K562 (cell line): ENCODE results near the gene SLC16A5. TPM values are rescaled to one million over a fixed set of nuclear protein-coding genes. Genes with fewer than 3 reads are reported as not detected.

Experiments used
- ATAC-seq: fragments of 200-7000 bp; cut with Tn5 transposase; 3 replicates; pipeline ENCODE4 v1.9.1; 2020; ENCODE audit warnings: moderate library complexity
- BruUV-seq: library from RNA; stranded (reverse); fragments of 400-500 nt; replicated peaks from 2 replicates; lab custom pipeline; 2021; lab: Mats Ljungman, UMichigan
- CTCF ChIA-PET: fragments of 300-600 bp; formaldehyde crosslinking; extraction: SDS; loops from one replicate; lab custom pipeline; 2021; ENCODE audit warnings: low intra/inter-chr PET ratio; lab: Yijun Ruan, JAX
- POLR2A ChIA-PET: fragments of 300-600, 350-650 bp; sonication (Branson Sonifier 250); formaldehyde crosslinking; extraction: SDS; loops from one replicate; lab custom pipeline; 2021; ENCODE audit warnings: antibody characterized with exemption, inconsistent platforms; lab: Yijun Ruan, JAX
- DNase-seq, 4 experiments: peaks; one replicate each; pipeline versions ENCODE4 v3.0.0 to v3.0.0-alpha.2; 2011 to 2018; ENCODE audit warnings: low spot score in 3 of 4, mixed read lengths in 3 of 4; ENCODE audit errors: extremely low read depth in 1 of 4
- FAIRE-seq: peaks from 2 replicates; lab custom pipeline; 2011; peaks lifted over from hg19 to GRCh38; lab: Jason Lieb, UNC
- H2AFZ ChIP-seq: 2 replicates; pipeline ENCODE4 v1.6.0; 2011; ENCODE audit warnings: low read depth, low read length, control low read depth, inconsistent platforms
- H3K27ac ChIP-seq: fragments of 200-600 bp; 3 replicates; pipeline ENCODE4 v1.8.0; 2011; ENCODE audit warnings: low read depth, mild to moderate bottlenecking, control low read depth, inconsistent platforms, low read length, moderate library complexity, mixed read lengths; ENCODE audit errors: extremely low read depth
- H3K27me3 ChIP-seq, 2 experiments: fragments of 300-600 bp in 1 of 2; 2 replicates in 1 of 2; 3 replicates in 1 of 2; pipeline versions ENCODE4 v1.6.0 to v1.8.0; 2011; ENCODE audit warnings: inconsistent platforms in 2 of 2, low read length in 2 of 2, mild to moderate bottlenecking in 1 of 2, mixed read lengths in 1 of 2, moderate library complexity in 1 of 2; ENCODE audit not compliant: control insufficient read depth in 2 of 2, insufficient read depth in 2 of 2
- H3K36me3 ChIP-seq: fragments of 300-600 bp; 3 replicates; pipeline ENCODE4 v1.8.0; 2011; ENCODE audit warnings: mild to moderate bottlenecking, low read length, inconsistent platforms; ENCODE audit not compliant: control insufficient read depth, insufficient read depth
- H3K4me1 ChIP-seq, 2 experiments: fragments of 200-600 bp in 1 of 2; replicated peaks in 1 of 2; 2 replicates in 1 of 2; 3 replicates in 1 of 2; pipeline versions ENCODE4 v1.5.1 to v1.8.0; 2011; ENCODE audit warnings: inconsistent platforms in 2 of 2, low read length in 2 of 2, mild to moderate bottlenecking in 1 of 2, mixed read lengths in 1 of 2, moderate library complexity in 1 of 2; ENCODE audit not compliant: control insufficient read depth in 2 of 2, insufficient read depth in 2 of 2
- H3K4me2 ChIP-seq: 2 replicates; pipeline ENCODE4 v1.6.1; 2011; ENCODE audit warnings: low read length, control low read depth, inconsistent platforms, mixed read lengths; ENCODE audit not compliant: insufficient read depth
- H3K4me3 ChIP-seq: fragments of 200-600 bp; sonication (generic), shearing (Covaris generic); 2 replicates; pipeline ENCODE4 v1.5.1; 2016; ENCODE audit warnings: control low read depth, inconsistent platforms
- H3K79me2 ChIP-seq: fragments of 200-600 bp; 3 replicates; pipeline ENCODE4 v1.8.0; 2011; ENCODE audit warnings: low read length, inconsistent platforms; ENCODE audit not compliant: control insufficient read depth, insufficient read depth
- H3K9ac ChIP-seq, 2 experiments: 2 replicates each; pipeline versions ENCODE4 v1.6.0 to v1.6.1; 2011; ENCODE audit warnings: low read depth in 2 of 2, low read length in 2 of 2, control low read depth in 1 of 2, inconsistent platforms in 1 of 2, mild to moderate bottlenecking in 1 of 2, mixed read lengths in 1 of 2; ENCODE audit not compliant: insufficient read depth in 1 of 2
- H3K9me1 ChIP-seq: one replicate; pipeline ENCODE4 v1.6.0; 2011; ENCODE audit warnings: inconsistent platforms, mild to moderate bottlenecking, low read length, moderate library complexity; ENCODE audit not compliant: control insufficient read depth, insufficient read depth
- H3K9me3 ChIP-seq: replicated peaks from 2 replicates; pipeline ENCODE4 v1.5.1; 2011; ENCODE audit warnings: low read depth, low read length, inconsistent platforms; ENCODE audit not compliant: control insufficient read depth, insufficient read depth
- H4K20me1 ChIP-seq: replicated peaks from 2 replicates; pipeline ENCODE4 v1.6.1; 2011; ENCODE audit warnings: low read length, inconsistent platforms, mixed read lengths; ENCODE audit not compliant: control insufficient read depth, insufficient read depth
- BRCA1 ChIP-seq, 2 experiments: fragments of 450-650 bp in 1 of 2; sonication (generic) in 1 of 2; formaldehyde crosslinking in 1 of 2; IDR thresholded peaks; 2 replicates each; pipeline versions ENCODE4 v1.5.0 to v1.6.1; 2017 to 2020; ENCODE audit warnings: mild to moderate bottlenecking in 1 of 2, missing genetic modification reagents in 1 of 2
- COPS2 ChIP-seq: fragments of 450-650 bp; conservative IDR thresholded peaks from 2 replicates; pipeline ENCODE4 v1.6.1; 2016; ENCODE audit warnings: mild to moderate bottlenecking, moderate library complexity
- DIDO1 ChIP-seq: fragments of 450-650 bp; IDR thresholded peaks from 2 replicates; pipeline ENCODE4 v1.6.1; 2016; ENCODE audit warnings: low read depth, missing biosample characterization, missing genetic modification characterization
- EWSR1 ChIP-seq: fragments of 450-650 bp; IDR thresholded peaks from 2 replicates; pipeline ENCODE4 v1.6.1; 2018; ENCODE audit warnings: borderline replicate concordance, mild to moderate bottlenecking, low read depth, moderate library complexity; ENCODE audit not compliant: partially characterized antibody
- GABPA ChIP-seq: fragments of 200-800 bp; sonication (Bioruptor generic); conservative IDR thresholded peaks from 2 replicates; pipeline ENCODE4 v1.6.1; 2016; ENCODE audit warnings: low read depth, missing genetic modification characterization, missing compliant biosample characterization
- GABPB2 ChIP-seq: fragments of 250-450 bp; sonication (Bioruptor Pico); conservative IDR thresholded peaks from 2 replicates; pipeline ENCODE4 v1.5.1; 2021; ENCODE audit warnings: mild to moderate bottlenecking
- GATAD2A ChIP-seq: fragments of 450-650 bp; IDR thresholded peaks from 2 replicates; pipeline ENCODE4 v1.6.1; 2017
- HNRNPK ChIP-seq: fragments of 200-400 bp; formaldehyde crosslinking; IDR thresholded peaks from one replicate; pipeline ENCODE4 v1.6.1; 2018; ENCODE audit warnings: mild to moderate bottlenecking, low read depth, low read length; ENCODE audit not compliant: poor library complexity, severe bottlenecking
- KAT7 ChIP-seq: sonication (generic); formaldehyde crosslinking; IDR thresholded peaks from 2 replicates; pipeline ENCODE4 v1.8.0; 2022; ENCODE audit warnings: missing genetic modification reagents, mild to moderate bottlenecking, borderline replicate concordance
- MAFG ChIP-seq: fragments of 450-650 bp; conservative IDR thresholded peaks from 2 replicates; pipeline ENCODE4 v1.6.1; 2016; ENCODE audit warnings: missing genetic modification characterization, missing compliant biosample characterization
- NFE2L1 ChIP-seq: fragments of 450-650 bp; IDR thresholded peaks from 2 replicates; pipeline ENCODE4 v1.6.1; 2016; ENCODE audit warnings: missing genetic modification characterization, low read depth, mild to moderate bottlenecking, missing compliant biosample characterization, moderate library complexity, borderline replicate concordance
- NUFIP1 ChIP-seq: fragments of 450-650 bp; IDR thresholded peaks from 2 replicates; pipeline ENCODE4 v1.6.1; 2018; ENCODE audit not compliant: partially characterized antibody
- POLR2G ChIP-seq: fragments of 200-400 bp; formaldehyde crosslinking; IDR thresholded peaks from 2 replicates; pipeline ENCODE4 v1.6.1; 2017; ENCODE audit warnings: low read depth, mild to moderate bottlenecking, antibody characterized with exemption, low read length, moderate library complexity
- WGBS: fragments of 100-300 bp; shearing (Covaris generic); methylation state at CpG from one replicate; pipeline ENCODE4 v1.1.6; 2016; ENCODE audit warnings: low coverage, mixed read lengths; ENCODE audit not compliant: insufficient coverage; ENCODE audit errors: missing lambda C conversion rate; 5-methylcytosine and 5-hydroxymethylcytosine counted together
- in situ Hi-C: fragments of 300-500 bp; cut with MboI; formaldehyde crosslinking; loops from 4 replicates; pipeline ENCODE4 v1.15.0; 2018; ENCODE audit warnings: inconsistent platforms, mixed read lengths
- intact Hi-C: fragments of 100-400 bp; cut with micrococcal nuclease; formaldehyde crosslinking; loops from 2 replicates; pipeline ENCODE4 v1.14.2; 2022
- polyA plus RNA-seq, 8 experiments: library from polyadenylated mRNA; depleted of rRNA in 4 of 8; stranded (reverse) in 5 of 8; unstranded in 3 of 8; fragments of >200 nt; fragmentation: Nextera tagmentation in 2 of 8; fragmentation: Illumina TruSeq in 1 of 8; extraction: Ambion mirVana in 2 of 8; extraction: Trizol in 1 of 8; gene quantifications; 2 replicates each; pipeline versions ENCODE4 v1.2.1 to v1.2.3, GENCODE V29; 2011 to 2014; ENCODE audit warnings: inconsistent platforms in 1 of 8, missing spikeins in 1 of 8
- total RNA-seq, 7 experiments: library from RNA; depleted of rRNA in 6 of 7; stranded (reverse); fragments of >200 nt in 6 of 7; fragmentation: Illumina TruSeq in 2 of 7; extraction: Trizol in 2 of 7; gene quantifications; 2 replicates each; pipeline versions ENCODE4 v1.2.1 to v1.2.3, GENCODE V29; 2011 to 2021; ENCODE audit warnings: low replicate concordance in 1 of 7
- TF ChIP-seq, protein P1 (sequence below), 2 experiments: fragments of 250-450 bp in 1 of 2; fragments of 450-650 bp in 1 of 2; sonication (Bioruptor Pico) in 1 of 2; IDR thresholded peaks; 2 replicates each; pipeline versions ENCODE4 v1.6.1 to v1.8.0; 2016 to 2021; ENCODE audit warnings: mild to moderate bottlenecking in 2 of 2, moderate library complexity in 2 of 2, missing compliant biosample characterization in 1 of 2, missing genetic modification characterization in 1 of 2
- TF ChIP-seq, protein P2 (sequence below): fragments of 450-650 bp; formaldehyde crosslinking; IDR thresholded peaks from 2 replicates; pipeline ENCODE4 v1.4.0; 2020; ENCODE audit warnings: mild to moderate bottlenecking, moderate library complexity
- TF ChIP-seq, protein P3 (sequence below): sonication (generic); formaldehyde crosslinking; IDR thresholded peaks from 2 replicates; pipeline ENCODE4 v1.8.1; 2023; ENCODE audit warnings: mild to moderate bottlenecking, missing genetic modification reagents

The SLC16A5 gene
- total and polyA plus RNA-seq, 9 of the 15 experiments (the other 6 are each of a cell fraction or from before 2014, with no cell fraction given): 0.06 to 2.6 (median 0.91) TPM

DNA sequence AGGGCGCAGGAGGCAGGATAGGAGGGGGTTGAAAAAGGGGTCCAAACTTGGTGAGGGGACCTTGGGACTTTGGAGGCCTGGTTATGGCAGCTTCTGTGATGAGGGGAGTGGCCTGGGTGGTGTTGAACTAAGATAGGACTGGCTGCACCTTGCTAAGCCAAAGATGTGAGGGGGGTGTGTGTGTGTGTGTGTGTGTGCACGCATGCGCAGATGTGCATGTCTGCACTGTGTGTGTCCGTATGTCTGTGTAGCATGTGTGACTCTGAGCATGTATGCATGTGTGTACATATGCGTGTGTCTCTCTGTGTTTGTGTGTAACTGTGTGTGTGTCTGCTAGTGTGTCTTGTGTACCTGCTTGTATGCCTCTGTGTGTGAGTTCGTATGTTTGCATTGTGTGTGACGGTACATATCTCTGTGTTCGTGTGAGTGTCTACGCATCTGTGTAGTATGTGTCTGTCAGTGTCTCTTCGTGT lies 4.1 kb downstream of the SLC16A5 start (continued):
- TF ChIP-seq GABPA (tag) (no peak), MAFG (no peak), COPS2 (no peak), EWSR1 (no peak), GATAD2A (no peak), KAT7 (CRISPR knock-in tag) (peak; percentile 8; the same call in 1 of the 2 replicates)
- TF ChIP-seq, protein P1, sequence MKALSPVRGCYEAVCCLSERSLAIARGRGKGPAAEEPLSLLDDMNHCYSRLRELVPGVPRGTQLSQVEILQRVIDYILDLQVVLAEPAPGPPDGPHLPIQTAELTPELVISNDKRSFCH (CRISPR knock-in tag; IDR thresholded peaks at IDR 0.05): no peak
- TF ChIP-seq, protein P1 (tag; IDR thresholded peaks at IDR 0.05): no peak

DNA sequence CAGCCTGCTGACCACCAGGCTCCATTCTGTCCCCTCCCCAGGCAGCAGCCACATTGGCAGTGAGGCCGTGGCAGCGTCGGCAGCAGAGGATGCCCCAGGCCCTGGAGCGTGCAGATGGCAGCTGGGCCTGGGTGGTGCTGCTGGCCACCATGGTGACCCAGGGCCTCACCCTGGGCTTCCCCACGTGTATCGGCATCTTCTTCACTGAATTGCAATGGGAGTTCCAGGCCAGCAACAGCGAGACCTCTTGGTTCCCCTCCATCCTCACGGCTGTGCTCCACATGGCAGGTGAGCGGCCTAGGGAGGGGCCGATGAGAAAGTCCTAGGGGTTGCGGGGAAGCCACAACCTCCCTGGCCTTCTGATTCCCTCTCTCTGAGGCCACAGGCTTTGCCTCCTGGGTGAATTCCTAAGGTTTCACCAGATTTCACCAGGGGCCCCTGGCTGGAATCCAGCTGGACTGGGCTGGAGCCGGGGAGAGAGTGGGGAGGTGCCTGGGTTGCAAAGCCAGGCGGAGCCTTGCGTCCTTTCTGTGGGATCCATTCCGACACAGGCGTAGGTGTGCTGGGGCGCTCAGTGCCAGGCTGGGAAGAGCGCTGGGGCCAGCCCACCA lies 5.9 kb downstream of the SLC16A5 start:
- POLR2A ChIA-PET: interaction anchor here (0.9 to 1.7 kb wide), 3 partner anchors 19 to 61 kb away, joined by 3 to 8 read pairs (median 4); partner anchors contain the start of gene JPT1
- Histone ChIP-seq H3K4me3 (no peak overlapping the region), H3K27ac (no peak overlapping the region; the same call in 2 of the 3 replicates), H3K79me2 (no peaks in the 10 kb centered on the region; the same call in 2 of the 3 replicates), H3K36me3 (no peaks in the 10 kb centered on the region), H4K20me1 (no peaks in the 10 kb centered on the region), H3K27me3 (no peaks in the 10 kb centered on the region; a peak in 1 of 5 replicates), H3K9me1 (peaks cover 3% of the 10 kb centered on the region), H3K4me2 (no peak overlapping the region), H3K9me3 (no peaks in the 10 kb centered on the region), H2AFZ (no peak overlapping the region), H3K4me1 (peaks cover 48 to 69% of the 10 kb centered on the region in 2 experiments), H3K9ac (peak overlapping the region in 1 of 2 experiments; percentile 63; a peak in 2 of 4 replicates)
- CTCF ChIA-PET: no interaction called here
- intact Hi-C loops (no loop called here), in situ Hi-C loops (no loop called here)
- WGBS: 84% methylated on average over 17 of the region's 18 CpGs
- BruUV-seq: no TSS peak
- no peak for FAIRE-seq
- no peak for ATAC-seq
- no peak for DNase-seq
- TF ChIP-seq POLR2G: 0 out of 2 replicates have a peak, but pooled peaks have one; percentile 12
- TF ChIP-seq BRCA1 (IDR thresholded peaks at IDR 0.05): no peak
- no peak for TF ChIP-seq BRCA1 (CRISPR knock-in tag; IDR thresholded peaks at IDR 0.05)
- TF ChIP-seq DIDO1: no peak
- TF ChIP-seq, protein P2, sequence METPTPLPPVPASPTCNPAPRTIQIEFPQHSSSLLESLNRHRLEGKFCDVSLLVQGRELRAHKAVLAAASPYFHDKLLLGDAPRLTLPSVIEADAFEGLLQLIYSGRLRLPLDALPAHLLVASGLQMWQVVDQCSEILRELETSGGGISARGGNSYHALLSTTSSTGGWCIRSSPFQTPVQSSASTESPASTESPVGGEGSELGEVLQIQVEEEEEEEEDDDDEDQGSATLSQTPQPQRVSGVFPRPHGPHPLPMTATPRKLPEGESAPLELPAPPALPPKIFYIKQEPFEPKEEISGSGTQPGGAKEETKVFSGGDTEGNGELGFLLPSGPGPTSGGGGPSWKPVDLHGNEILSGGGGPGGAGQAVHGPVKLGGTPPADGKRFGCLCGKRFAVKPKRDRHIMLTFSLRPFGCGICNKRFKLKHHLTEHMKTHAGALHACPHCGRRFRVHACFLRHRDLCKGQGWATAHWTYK (CRISPR knock-in tag): no peak
- TF ChIP-seq GABPB2: no peak
- TF ChIP-seq NFE2L1 (tag): no peak
- TF ChIP-seq, protein P3, sequence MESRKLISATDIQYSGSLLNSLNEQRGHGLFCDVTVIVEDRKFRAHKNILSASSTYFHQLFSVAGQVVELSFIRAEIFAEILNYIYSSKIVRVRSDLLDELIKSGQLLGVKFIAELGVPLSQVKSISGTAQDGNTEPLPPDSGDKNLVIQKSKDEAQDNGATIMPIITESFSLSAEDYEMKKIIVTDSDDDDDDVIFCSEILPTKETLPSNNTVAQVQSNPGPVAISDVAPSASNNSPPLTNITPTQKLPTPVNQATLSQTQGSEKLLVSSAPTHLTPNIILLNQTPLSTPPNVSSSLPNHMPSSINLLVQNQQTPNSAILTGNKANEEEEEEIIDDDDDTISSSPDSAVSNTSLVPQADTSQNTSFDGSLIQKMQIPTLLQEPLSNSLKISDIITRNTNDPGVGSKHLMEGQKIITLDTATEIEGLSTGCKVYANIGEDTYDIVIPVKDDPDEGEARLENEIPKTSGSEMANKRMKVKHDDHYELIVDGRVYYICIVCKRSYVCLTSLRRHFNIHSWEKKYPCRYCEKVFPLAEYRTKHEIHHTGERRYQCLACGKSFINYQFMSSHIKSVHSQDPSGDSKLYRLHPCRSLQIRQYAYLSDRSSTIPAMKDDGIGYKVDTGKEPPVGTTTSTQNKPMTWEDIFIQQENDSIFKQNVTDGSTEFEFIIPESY: 0 out of 2 replicates have a peak, but pooled peaks have one; percentile 10
- no peak for TF ChIP-seq HNRNPK
- TF ChIP-seq NUFIP1: no peak
